22Rv1 (cell line): ENCODE measurements around the gene DHFR2.

ENCODE experiments used
- CTCF ChIP-seq: fragments of 450-650 bp; IDR thresholded peaks from 2 replicates; pipeline ENCODE4 v1.5.1; 2017; ENCODE audit warnings: mild to moderate bottlenecking
- ZFX ChIP-seq: fragments of 450-650 bp; IDR thresholded peaks from 2 replicates; pipeline ENCODE4 v1.6.1; 2017; ENCODE audit warnings: antibody characterized with exemption, borderline replicate concordance

- TF ChIP-seq CTCF, result no peak
- TF ChIP-seq ZFX, result no peak
Measured at GRCh38 chr3:94012185-94012584, 50.5 kb downstream of the DHFR2 start.
